ENCODE measurements around the gene CFAP58.

CFAP58 gene

DNA sequence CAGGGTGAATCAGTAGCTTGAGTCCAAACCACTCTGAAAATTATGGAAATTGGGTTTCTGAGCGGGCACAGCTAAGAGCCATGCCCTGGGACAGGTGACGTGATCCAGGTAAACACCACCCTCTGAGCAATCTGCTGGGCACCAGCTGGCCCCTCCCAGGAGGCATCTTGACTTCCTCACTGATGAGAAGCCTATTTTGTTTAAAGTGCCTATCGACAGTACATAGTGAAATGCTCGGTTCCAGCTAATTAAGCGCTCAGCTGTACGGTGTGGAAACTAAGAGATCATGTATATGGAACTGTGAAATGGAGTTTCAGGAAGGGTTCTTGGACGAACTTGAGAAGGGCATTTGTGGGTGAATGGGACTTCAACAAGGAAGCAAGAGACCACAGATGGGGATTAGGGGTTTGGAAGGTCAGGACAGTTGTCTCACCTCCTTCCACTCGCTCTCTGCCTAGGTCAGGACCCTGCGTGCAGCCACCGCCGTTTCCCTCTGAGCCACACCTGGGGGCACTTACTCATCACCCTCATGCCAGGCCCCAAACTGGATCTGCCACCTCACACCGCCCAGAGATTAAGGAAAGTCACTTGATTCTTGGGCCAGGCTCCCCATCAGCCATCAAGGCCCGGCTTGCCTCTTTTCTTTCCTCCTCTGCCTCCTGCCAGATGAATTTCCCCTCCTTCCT, 18.5 kb upstream of the CFAP58 start:
- TF ChIP-seq, protein P1, sequence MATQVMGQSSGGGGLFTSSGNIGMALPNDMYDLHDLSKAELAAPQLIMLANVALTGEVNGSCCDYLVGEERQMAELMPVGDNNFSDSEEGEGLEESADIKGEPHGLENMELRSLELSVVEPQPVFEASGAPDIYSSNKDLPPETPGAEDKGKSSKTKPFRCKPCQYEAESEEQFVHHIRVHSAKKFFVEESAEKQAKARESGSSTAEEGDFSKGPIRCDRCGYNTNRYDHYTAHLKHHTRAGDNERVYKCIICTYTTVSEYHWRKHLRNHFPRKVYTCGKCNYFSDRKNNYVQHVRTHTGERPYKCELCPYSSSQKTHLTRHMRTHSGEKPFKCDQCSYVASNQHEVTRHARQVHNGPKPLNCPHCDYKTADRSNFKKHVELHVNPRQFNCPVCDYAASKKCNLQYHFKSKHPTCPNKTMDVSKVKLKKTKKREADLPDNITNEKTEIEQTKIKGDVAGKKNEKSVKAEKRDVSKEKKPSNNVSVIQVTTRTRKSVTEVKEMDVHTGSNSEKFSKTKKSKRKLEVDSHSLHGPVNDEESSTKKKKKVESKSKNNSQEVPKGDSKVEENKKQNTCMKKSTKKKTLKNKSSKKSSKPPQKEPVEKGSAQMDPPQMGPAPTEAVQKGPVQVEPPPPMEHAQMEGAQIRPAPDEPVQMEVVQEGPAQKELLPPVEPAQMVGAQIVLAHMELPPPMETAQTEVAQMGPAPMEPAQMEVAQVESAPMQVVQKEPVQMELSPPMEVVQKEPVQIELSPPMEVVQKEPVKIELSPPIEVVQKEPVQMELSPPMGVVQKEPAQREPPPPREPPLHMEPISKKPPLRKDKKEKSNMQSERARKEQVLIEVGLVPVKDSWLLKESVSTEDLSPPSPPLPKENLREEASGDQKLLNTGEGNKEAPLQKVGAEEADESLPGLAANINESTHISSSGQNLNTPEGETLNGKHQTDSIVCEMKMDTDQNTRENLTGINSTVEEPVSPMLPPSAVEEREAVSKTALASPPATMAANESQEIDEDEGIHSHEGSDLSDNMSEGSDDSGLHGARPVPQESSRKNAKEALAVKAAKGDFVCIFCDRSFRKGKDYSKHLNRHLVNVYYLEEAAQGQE (IDR thresholded peaks at IDR 0.05; ENCODE audit: low read depth): no peak
- TF ChIP-seq CREB1 (IDR thresholded peaks at IDR 0.05; ENCODE audit: low read depth) (no peak), EGR1 (IDR thresholded peaks at IDR 0.05) (no peak), TEAD4 (IDR thresholded peaks at IDR 0.05) (no peak), ZBTB7A (IDR thresholded peaks at IDR 0.05; ENCODE audit: low read depth) (no peak), YY1 (IDR thresholded peaks at IDR 0.05; ENCODE audit: low read depth) (no peak), CEBPB (IDR thresholded peaks at IDR 0.05) (no peak), FOXM1 (IDR thresholded peaks at IDR 0.05; ENCODE audit: borderline replicate concordance, low read depth) (no peak), TAF1 (IDR thresholded peaks at IDR 0.05; ENCODE audit: low read depth) (no peak), TCF12 (IDR thresholded peaks at IDR 0.05; ENCODE audit: low read depth) (no peak), RAD21 (IDR thresholded peaks at IDR 0.05; ENCODE audit: low read depth) (no peak), NFIC (IDR thresholded peaks at IDR 0.05) (no peak)
- TF ChIP-seq, protein P2, sequence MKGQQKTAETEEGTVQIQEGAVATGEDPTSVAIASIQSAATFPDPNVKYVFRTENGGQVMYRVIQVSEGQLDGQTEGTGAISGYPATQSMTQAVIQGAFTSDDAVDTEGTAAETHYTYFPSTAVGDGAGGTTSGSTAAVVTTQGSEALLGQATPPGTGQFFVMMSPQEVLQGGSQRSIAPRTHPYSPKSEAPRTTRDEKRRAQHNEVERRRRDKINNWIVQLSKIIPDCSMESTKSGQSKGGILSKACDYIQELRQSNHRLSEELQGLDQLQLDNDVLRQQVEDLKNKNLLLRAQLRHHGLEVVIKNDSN (IDR thresholded peaks at IDR 0.05): no peak

DNA sequence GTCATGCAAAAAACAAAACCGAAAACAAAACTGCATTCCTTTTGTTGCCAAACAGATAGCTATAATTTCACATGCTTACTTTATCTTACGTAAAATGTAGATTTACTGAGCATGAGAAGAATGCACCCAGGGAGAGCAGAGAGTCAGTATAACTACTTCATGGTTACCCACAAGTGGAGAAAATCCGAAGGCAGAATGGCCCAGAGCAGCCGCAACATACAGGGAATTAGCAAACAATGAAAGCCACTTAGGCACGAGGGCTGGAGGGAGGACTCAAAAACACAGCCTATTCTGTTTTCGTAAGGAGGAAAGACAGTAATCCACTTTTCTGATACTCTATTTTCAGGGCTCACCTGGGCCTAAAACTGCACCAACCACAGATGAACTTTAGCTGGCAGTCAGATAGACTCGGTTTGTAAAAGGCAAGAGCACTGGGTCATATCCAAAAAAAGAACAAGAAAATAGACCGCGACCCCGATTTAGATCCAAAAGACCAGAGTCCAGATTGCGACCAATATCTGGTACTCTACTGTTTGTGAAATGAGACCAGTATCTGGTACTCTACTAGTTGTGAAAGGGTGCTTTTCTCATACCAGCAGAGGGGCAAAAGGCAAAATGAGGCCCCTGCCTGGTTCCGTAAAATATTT, 16.7 kb upstream of the CFAP58 start:
- TF ChIP-seq EP300 (IDR thresholded peaks at IDR 0.05; ENCODE audit: borderline replicate concordance) (no peak), RAD21 (IDR thresholded peaks at IDR 0.05; ENCODE audit: low read depth) (no peak), TAF1 (IDR thresholded peaks at IDR 0.05; ENCODE audit: low read depth) (no peak), CEBPB (IDR thresholded peaks at IDR 0.05) (no peak), CREB1 (IDR thresholded peaks at IDR 0.05; ENCODE audit: low read depth) (no peak), TEAD4 (IDR thresholded peaks at IDR 0.05) (no peak), NFIC (IDR thresholded peaks at IDR 0.05) (no peak), EGR1 (IDR thresholded peaks at IDR 0.05) (no peak), YY1 (IDR thresholded peaks at IDR 0.05; ENCODE audit: low read depth) (no peak), FOXM1 (IDR thresholded peaks at IDR 0.05; ENCODE audit: borderline replicate concordance, low read depth) (no peak)
- TF ChIP-seq, protein P3, sequence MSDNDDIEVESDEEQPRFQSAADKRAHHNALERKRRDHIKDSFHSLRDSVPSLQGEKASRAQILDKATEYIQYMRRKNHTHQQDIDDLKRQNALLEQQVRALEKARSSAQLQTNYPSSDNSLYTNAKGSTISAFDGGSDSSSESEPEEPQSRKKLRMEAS (IDR thresholded peaks at IDR 0.05): no peak
- TF ChIP-seq, protein P2 (IDR thresholded peaks at IDR 0.05): no peak

DNA sequence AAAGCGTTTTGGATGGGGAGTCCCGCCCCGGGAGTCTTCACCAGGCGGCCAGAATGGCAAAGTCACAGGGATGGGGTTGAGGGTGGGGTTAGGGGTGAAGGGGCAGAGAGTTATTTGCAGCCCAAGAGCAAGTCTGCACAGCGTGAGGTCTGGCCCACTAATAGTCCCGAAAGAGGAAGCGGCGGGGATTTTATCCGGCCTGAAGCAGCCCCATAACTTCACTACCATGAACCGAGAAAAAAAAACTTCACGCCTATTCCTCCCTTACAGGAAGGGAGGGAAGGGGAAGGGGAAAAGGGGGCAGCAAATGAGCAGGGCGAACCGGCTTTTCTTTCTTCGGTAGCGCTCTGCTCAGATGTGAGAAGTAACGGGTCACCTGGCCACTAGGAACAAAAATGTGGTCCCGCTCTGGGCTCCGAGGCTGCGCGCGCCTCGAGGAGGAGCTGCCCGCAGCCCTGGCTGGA, 16.1 kb upstream of the CFAP58 start:
- no peak for TF ChIP-seq NFIC (IDR thresholded peaks at IDR 0.05)

DNA sequence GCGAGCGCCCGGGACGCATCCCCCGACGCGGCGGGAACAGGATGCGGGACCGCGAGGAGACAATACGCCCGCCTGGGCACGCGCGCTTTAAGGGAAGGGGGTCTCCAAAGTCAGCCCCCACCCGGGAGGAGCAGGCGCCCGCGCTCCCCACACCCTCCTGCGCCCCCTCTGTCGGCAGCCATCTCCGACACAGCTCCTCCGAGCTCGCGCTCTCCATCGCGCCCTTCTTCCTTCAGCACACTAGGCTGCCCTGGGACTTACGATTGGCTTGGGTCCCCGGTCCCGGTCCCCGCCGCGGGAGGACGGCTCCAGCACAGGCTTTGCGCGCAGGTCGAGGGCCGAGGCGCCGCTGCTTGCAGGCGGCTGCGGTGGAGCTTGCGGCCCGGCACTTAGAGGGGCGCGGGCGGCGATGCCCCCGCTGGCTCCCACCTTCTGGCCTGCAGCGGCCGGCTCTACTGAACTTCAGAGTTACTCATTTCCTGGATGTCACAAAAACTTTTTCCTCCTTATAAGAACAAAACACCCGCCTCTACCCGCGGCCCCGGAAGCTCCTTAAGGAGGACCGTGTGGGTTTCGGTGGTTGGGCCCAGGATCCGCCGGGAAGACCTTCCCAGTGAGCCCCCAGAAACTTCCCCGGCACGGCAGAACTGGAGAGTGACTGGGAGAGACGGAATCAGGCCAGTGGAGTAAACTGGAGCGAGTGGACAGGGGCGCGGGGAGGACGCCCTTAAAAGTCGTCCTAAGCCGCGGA, 15.5 kb upstream of the CFAP58 start, which contains the start of gene ITPRIP:
ITPRIP (minus strand) TSS at position 481 of the 751 bp plus-strand sequence. CDS start 22,414 bp downstream, outside the sequence.
- no peak; the same call in 1 of the 2 replicates for TF ChIP-seq EP300 (IDR thresholded peaks at IDR 0.05; ENCODE audit: borderline replicate concordance)
- TF ChIP-seq, protein P3 (IDR thresholded peaks at IDR 0.05): peak; percentile 73
- no peak for TF ChIP-seq RAD21 (IDR thresholded peaks at IDR 0.05; ENCODE audit: low read depth)
- TF ChIP-seq, protein P1 (IDR thresholded peaks at IDR 0.05; ENCODE audit: low read depth): no peak
- TF ChIP-seq FOXM1 (IDR thresholded peaks at IDR 0.05; ENCODE audit: borderline replicate concordance, low read depth): no peak
- no peak; the same call in 1 of the 2 replicates for TF ChIP-seq TCF12 (IDR thresholded peaks at IDR 0.05; ENCODE audit: low read depth)
- TF ChIP-seq ZBTB7A (IDR thresholded peaks at IDR 0.05; ENCODE audit: low read depth): peak; percentile 72; the same call in 1 of the 2 replicates
- TF ChIP-seq YY1 (IDR thresholded peaks at IDR 0.05; ENCODE audit: low read depth): 0 out of 2 replicates have a peak, but pooled peaks have one; percentile 19
- TF ChIP-seq, protein P2 (IDR thresholded peaks at IDR 0.05): no peak
- TF ChIP-seq EGR1 (IDR thresholded peaks at IDR 0.05): no peak
- peak; percentile 4; the same call in 1 of the 2 replicates for TF ChIP-seq NFIC (IDR thresholded peaks at IDR 0.05)
